Vagina (tissue), 2 donors: ENCODE results near the gene SLC22A23.

Experiments used
- CTCF ChIP-seq, 3 experiments: fragments of 450-650 bp in 2 of 3; fragments of 200-600 bp in 1 of 3; sonication (generic) in 1 of 3; IDR thresholded peaks; one replicate each; pipeline ENCODE4 v1.5.1; 2017 to 2019; ENCODE audit warnings: antibody characterized with exemption in 3 of 3, mild to moderate bottlenecking in 2 of 3, moderate library complexity in 2 of 3
- POLR2A ChIP-seq, 2 donors: fragments of 450-650 bp; IDR thresholded peaks; one replicate each; pipeline ENCODE4 v1.6.1; 2017; ENCODE audit warnings: antibody characterized with exemption in 2 of 2, mild to moderate bottlenecking in 2 of 2, moderate library complexity in 2 of 2

GRCh38 chr6:3443221-3443515, 13.7 kb downstream of the SLC22A23 start:
- TF ChIP-seq POLR2A (IDR thresholded peaks at IDR 0.05) (no peak), CTCF (IDR thresholded peaks at IDR 0.05) (no peak)
